NCI-H1105 treated with DMSO at 0.1 percent for 48 hours (cell line): ENCODE measurements around the gene WDR81.
"Not testable (repeated sequence)": the region's sequence is repeated elsewhere in the genome, so short reads cannot be mapped to it uniquely, and the experiment has no call there.

Experiments
- DNase-seq: peaks from one replicate; lab custom pipeline; 2025; lab: John Stamatoyannopoulos, UW

Gene WDR81

GRCh38 chr17:1753767-1754429, 29.4 kb downstream of the WDR81 start:
- DNase-seq = no peak

GRCh38 chr17:1754430-1755112, 30.1 kb downstream of the WDR81 start:
- no peak for DNase-seq

- DNase-seq = peak; percentile 54
These were observed 30.8 kb downstream of the WDR81 start for GRCh38 chr17:1755252-1755826.

GRCh38 chr17:1755827-1756262, 31.3 kb downstream of the WDR81 start:
- no peak for DNase-seq

- no peak for DNase-seq
These were observed 34.3 kb downstream of the WDR81 start for GRCh38 chr17:1758807-1759206.

GRCh38 chr17:1759529-1759928, 35.0 kb downstream of the WDR81 start:
- DNase-seq = no peak

GRCh38 chr17:1762233-1762900, 37.9 kb downstream of the WDR81 start:
- DNase-seq = no peak

GRCh38 chr17:1762901-1763898, 38.7 kb downstream of the WDR81 start:
- DNase-seq = no peak

- no peak for DNase-seq
These were observed 39.8 kb downstream of the WDR81 start for GRCh38 chr17:1764284-1764683.

- not testable (repeated sequence) for DNase-seq
These were observed 40.2 kb downstream of the WDR81 start for GRCh38 chr17:1764705-1765104.

GRCh38 chr17:1765576-1765975, 41.1 kb downstream of the WDR81 start:
- DNase-seq = no peak

GRCh38 chr17:1766382-1767135, 42.1 kb downstream of the WDR81 start:
- DNase-seq = no peak

- DNase-seq = no peak
These were observed 42.9 kb downstream of the WDR81 start for GRCh38 chr17:1767358-1767757.

- peak; percentile 29 for DNase-seq
These were observed 45.4 kb downstream of the WDR81 start for GRCh38 chr17:1769822-1770477.

GRCh38 chr17:1773000-1773695, 48.6 kb downstream of the WDR81 start:
- not testable (repeated sequence) for DNase-seq

- DNase-seq = no peak
These were observed 49.2 kb downstream of the WDR81 start for GRCh38 chr17:1773696-1774181.

- DNase-seq = no peak
These were observed 50.1 kb downstream of the WDR81 start for GRCh38 chr17:1774390-1775176.

- DNase-seq = no peak
These were observed 51.8 kb downstream of the WDR81 start for GRCh38 chr17:1776328-1776727.

- DNase-seq = no peak
These were observed 52.4 kb downstream of the WDR81 start for GRCh38 chr17:1776857-1777256.
